ENCODE data around the gene BMPER.

GRCh38 chr7:34036972-34037792 is 131.8 kb downstream of the BMPER start:
- TF ChIP-seq CTCF (IDR thresholded peaks at IDR 0.05): no peak
- no peak for TF ChIP-seq POLR2A (IDR thresholded peaks at IDR 0.05)

Data from adrenal gland (tissue), 5 donors.